Medulla oblongata (tissue), 1 donor: ENCODE measurements around the gene COL4A2.

Experiments
- DNase-seq: peaks from one replicate; pipeline ENCODE4 v3.0.0-alpha.2; 2015; ENCODE audit errors: extremely low spot score

The COL4A2 gene

DNA sequence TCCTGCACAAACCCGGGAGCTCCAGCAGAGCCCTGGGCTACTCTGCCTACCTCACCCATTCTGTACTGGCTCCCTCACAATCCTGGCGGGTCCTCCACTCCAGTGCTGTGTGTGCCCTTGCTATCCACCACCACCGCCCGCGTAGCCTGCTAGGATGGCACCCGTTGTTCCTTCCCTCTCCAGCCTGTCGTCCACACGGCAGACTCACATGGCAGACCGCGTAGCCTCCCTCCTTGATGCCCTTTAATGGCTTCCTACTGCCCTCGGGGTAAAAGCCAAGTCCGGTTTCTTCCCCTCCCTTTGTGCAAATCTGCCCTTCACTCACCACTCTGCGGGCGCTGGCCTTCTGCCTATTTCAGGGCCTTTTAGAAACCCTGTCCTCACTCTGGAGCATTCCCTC lies 147.9 kb downstream of the COL4A2 start:
- DNase-seq, result no peak

DNA sequence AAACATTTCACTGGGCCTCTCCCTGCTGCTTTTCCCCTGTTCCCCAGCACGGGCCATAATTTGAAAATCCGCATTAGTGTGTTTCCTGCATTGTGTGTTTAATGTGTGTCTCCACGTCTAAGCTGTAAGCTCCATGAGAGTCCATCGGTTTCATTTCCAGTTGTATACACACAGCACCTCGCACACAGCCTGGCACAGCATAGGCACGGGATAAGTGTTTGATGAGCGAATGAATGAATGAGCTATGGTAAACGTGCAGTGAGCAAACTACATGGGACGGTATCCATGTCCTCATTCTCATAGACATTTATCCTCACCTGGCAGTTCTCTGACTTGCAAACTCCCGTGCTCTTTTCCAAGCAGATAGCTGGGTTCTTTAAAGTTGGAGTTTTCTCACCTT lies 148.4 kb downstream of the COL4A2 start:
- DNase-seq, result no peak

DNA sequence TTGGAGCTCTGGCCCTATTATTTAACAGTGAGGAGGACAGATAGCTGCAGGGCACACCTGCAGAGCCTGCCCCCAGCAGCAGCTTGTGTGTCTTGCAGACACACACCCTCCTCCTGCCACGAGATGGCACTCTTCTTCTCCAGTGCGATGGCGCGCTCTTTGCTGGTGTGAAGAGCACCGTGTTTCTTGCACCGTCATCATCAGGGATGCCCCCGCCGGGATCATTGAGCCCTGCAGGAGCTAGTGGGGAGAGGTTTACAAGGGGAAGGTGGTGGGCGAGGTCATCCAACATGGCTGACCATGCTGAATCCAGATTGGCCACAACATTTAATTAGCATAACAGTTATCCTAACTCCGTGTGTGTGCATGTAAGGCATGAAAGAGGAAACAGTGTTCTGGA lies 148.9 kb downstream of the COL4A2 start:
- peak; percentile 90 for DNase-seq

- no peak for DNase-seq
These were observed 149.5 kb downstream of the COL4A2 start for GRCh38 chr13:110456550-110456949.

DNA sequence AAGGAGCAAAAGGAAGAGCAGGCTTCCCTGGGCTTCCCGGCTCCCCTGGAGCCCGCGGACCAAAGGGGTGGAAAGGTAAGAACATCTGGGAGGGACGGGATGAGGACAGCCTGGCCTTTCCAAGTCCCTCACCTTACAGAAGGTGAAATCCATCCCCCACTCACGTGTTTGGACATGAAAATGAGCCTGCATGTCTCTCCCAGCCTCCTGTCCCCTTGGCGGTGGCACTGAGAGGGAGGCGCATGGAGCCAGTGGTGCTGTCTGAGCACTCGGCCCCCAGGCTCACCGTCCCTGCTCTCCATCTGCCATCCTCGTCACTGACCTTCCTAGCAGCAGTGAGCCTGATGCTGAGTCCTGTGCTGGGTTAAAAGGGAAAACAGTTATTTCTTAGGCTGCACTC lies 150.3 kb downstream of the COL4A2 start:
- DNase-seq, result no peak

- DNase-seq, result no peak
These were observed 150.9 kb downstream of the COL4A2 start for GRCh38 chr13:110458017-110458416.

GRCh38 chr13:110458594-110459365 lies 151.7 kb downstream of the COL4A2 start:
- DNase-seq, result no peak

DNA sequence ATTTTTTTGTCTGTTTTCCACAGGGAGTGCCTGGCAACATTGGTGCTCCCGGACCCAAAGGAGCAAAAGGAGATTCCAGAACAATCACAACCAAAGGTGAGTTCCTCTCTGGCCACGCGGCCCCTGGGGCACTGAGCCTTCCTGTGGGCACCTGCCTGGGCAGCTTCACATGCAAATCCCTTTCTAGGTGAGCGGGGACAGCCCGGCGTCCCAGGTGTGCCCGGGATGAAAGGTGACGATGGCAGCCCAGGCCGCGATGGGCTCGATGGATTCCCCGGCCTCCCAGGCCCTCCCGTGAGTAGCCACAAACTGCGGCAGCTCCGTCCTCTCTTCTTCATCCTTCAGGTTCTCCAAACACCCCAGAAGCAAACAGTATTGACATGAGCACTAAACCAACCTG lies 155.0 kb downstream of the COL4A2 start:
- no peak for DNase-seq

DNA sequence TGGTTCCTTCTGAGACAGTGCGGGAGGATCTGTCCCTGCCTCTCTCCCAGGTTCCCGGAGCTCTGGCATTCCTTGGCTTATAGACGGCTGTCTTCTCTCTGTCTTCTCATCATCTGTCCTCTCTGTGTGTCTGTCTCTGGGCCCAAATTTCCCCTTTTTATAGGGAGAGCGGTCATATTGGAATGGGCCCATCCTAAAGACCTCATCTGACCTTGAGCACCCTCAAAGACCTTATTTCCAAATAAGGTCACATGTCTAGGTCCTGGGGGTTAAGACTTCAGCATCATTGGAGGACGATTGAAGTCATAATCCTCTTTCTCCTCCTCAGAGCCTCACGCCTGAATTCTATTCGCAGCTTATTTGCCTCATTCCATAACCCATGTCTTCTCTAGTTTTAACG lies 156.1 kb downstream of the COL4A2 start:
- no peak for DNase-seq

GRCh38 chr13:110463871-110464510 lies 156.9 kb downstream of the COL4A2 start:
- peak; percentile 75 for DNase-seq

- DNase-seq, result no peak
These were observed 157.7 kb downstream of the COL4A2 start for GRCh38 chr13:110464556-110465333.

DNA sequence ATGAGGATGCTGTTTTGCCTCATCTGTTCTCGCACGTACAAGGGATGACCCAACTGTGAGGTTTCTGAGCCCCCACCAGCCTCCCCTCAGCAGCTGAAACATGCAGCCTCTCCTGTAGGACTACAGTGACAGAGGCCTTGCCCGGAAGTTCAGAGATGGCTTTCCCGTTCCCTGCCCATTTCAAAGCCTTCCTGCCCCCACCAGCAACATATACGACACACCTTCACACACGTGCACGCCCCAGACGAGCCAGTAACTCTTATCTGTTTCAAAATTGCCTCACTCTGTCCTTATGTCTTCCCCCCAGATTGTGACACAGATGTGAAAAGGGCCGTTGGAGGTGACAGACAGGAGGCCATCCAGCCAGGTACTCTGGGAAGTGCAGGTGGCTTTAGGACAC lies 158.6 kb downstream of the COL4A2 start:
- DNase-seq, result no peak

DNA sequence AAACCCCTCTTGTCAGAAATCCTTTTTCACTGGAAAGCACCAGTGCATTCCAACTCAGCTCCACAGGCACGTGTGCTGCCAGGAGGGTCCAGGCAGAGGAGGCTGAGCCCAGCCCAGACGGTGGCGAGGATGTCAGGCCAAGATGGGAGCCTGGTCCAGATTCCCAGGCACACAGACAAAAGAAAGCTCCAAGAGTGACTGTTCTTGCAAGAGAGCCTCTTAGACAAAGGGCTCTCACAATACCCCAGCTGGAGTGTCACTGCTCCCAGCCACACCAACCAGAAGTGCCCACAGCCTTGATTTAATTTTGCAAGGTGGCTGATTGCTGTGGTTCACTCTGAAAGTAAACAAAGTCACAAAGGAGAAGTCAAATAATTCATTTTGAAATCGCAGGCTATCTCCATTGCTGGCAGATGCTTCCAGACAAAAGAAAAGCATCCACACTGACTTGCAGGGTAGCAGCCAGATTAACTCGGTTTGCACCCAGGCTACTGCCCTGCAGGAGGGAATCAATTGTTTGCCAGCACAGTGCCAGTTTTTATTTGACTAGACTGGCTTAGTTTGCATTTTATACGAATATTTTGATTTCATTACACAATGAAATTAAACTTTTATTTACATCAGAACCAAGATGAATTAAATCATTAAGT lies 159.3 kb downstream of the COL4A2 start:
- peak; percentile 34 for DNase-seq

GRCh38 chr13:110467516-110468110 lies 160.5 kb downstream of the COL4A2 start:
- DNase-seq, result no peak

DNA sequence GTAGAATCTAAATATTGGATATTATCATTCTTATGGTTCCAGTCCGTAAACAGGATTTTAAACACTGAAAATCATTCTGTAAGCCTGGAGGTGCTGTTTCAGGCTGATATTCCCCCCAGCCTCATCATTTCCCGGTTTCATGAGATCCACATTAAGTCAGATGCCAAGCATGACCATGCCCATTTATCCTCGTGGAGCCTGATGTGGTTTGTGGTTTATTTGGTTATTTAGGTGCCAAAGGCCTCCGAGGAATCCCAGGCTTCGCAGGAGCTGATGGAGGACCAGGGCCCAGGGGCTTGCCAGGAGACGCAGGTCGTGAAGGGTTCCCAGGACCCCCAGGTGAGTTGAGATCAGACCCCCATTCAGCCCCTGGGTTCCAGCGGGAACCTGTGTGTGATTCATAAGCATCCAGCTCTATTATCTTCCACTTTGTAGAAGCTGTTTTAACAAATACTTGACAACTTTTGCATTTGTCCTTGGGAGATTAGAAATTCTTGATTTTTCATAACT lies 162.0 kb downstream of the COL4A2 start:
- no peak for DNase-seq

- DNase-seq, result no peak
These were observed 162.5 kb downstream of the COL4A2 start for GRCh38 chr13:110469597-110469996.

DNA sequence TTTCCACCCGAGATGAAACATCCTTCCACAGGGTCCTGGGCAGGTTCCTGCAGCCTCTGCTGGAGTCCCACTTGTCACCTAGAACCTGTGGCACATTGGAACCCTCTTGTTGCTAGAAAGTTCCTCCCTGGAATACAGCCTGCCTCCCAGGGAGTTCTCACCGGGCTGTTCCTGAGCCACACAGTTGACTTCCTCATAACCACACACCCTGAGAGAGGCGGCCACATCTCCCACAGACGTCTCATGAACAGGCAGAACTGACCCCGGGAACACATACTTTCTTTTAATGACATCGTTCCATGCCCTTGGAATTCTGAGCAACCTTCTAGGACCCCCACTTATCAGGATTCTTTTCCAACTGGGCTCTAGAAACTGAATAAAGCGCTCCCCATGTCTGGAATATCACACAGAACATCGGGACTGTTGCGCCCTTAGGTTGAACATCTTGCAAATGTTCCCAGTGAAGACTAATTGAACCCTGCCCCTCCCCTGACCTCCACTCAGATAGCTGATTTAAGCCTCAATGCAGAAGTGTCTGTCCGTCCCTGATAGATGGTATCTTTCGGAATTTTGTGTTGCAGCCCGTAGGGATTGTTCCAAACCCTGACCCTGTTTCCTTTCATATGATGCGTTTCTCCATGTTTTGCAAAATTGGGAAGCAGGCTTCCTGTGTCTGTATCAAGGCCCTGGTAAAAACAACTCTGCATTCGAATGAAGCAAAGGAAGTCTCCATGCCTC lies 163.4 kb downstream of the COL4A2 start:
- DNase-seq, result peak; percentile 38

DNA sequence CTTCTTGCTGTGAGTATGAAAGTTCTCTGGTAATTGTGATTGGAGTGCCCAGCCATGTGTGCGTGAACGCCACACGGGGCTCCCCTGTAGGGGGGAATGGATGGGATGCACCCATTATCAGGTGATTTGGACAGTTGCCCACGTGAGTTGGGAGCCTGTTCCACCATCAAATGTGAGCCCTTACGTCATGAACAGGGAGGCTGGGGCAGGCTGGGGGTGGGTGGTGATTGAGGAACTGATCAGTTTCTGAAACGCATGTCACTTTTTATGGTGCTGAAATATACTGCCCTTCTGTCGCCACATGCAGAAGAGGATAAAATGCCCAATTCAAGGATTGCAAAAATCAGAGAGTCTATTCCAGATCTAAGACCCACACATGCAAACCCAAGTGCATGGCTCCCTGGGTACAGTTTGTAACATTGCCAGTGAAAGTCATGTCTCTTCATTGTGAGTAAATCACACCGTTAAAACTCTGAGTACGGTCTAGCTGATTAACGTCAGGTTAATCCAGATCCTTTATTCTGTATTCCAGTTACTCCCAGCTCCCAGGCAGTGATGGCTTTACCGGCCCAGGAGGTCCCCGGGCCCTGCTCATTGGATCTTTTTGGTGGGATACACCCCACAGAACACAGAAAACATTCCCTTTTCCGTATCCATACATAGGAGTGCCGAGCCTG lies 164.2 kb downstream of the COL4A2 start:
- peak; percentile 65 for DNase-seq

DNA sequence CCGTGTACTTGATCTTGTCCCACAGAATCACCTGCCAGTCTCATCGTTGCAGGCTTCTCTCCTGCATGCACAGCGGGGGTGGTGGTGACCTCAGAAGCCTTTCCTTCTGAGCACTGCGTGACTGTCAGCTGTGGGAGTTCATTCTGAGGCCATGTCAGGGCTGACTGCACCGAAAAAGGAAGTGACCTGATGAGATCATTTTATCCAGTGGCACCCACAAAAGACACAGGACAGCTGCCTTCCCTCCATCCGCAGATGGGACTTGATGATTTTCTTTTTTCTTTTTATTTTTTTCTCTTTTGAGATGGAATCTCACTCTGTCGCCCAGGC lies 164.7 kb downstream of the COL4A2 start:
- peak; percentile 87 for DNase-seq

GRCh38 chr13:110472904-110473563 lies 165.9 kb downstream of the COL4A2 start:
- no peak for DNase-seq
